Activated CD4-positive, alpha-beta T cell treated with anti-CD3 and anti-CD28 coated beads for 36 hours (primary cell): Measurements from ENCODE around the gene LYRM9. TPM values are rescaled to one million over a fixed set of nuclear protein-coding genes. Genes with fewer than 3 reads are reported as not detected.
"Not testable (repeated sequence)": the region's sequence is repeated elsewhere in the genome, so short reads cannot be mapped to it uniquely, and the experiment has no call there.

Source experiments
- ATAC-seq: fragments of 200-7000 bp; cut with Tn5 transposase; one replicate; pipeline ENCODE4 v1.10.0; 2021; ENCODE audit warnings: mild to moderate bottlenecking, moderate library complexity
- CTCF ChIA-PET: fragments of 350-600 bp; sonication (Branson Sonifier 250); formaldehyde crosslinking; loops from one replicate; lab custom pipeline; 2021; ENCODE audit warnings: antibody characterized with exemption; lab: Charles Lee
- POLR2A ChIA-PET: fragments of 350-600 bp; sonication (Branson Sonifier 250); formaldehyde crosslinking; loops from one replicate; lab custom pipeline; 2021; ENCODE audit warnings: antibody characterized with exemption, inconsistent platforms; lab: Charles Lee
- DNase-seq: peaks from one replicate; pipeline ENCODE4 v3.0.0-alpha.2; 2020
- H3K27ac Mint-ChIP-seq: one replicate; pipeline ENCODE4 v1.8.0; 2021; ENCODE audit warnings: mixed read lengths
- H3K27me3 Mint-ChIP-seq: one replicate; pipeline ENCODE4 v1.8.0; 2021; ENCODE audit warnings: mixed read lengths
- H3K36me3 Mint-ChIP-seq: one replicate; pipeline ENCODE4 v1.8.0; 2021; ENCODE audit warnings: low read depth, mixed read lengths
- H3K4me1 Mint-ChIP-seq: one replicate; pipeline ENCODE4 v1.8.0; 2021; ENCODE audit warnings: mixed read lengths
- H3K4me3 Mint-ChIP-seq: one replicate; pipeline ENCODE4 v1.8.0; 2021; ENCODE audit warnings: mild to moderate bottlenecking, moderate library complexity, mixed read lengths
- H3K9me3 Mint-ChIP-seq: one replicate; pipeline ENCODE4 v1.8.0; 2021; ENCODE audit warnings: low read depth, mixed read lengths
- intact Hi-C, 2 experiments: fragments of 100-400 bp; cut with DNase I in 1 of 2; cut with micrococcal nuclease in 1 of 2; formaldehyde crosslinking; loops; one replicate each; pipeline versions ENCODE4 v1.14.2 to v1.15.1; 2022 to 2024; cut with DNase I, micrococcal nuclease
- total RNA-seq, 2 experiments: library from RNA; stranded (reverse); gene quantifications; one replicate each; pipeline ENCODE4 v1.2.3, GENCODE V29; 2021

LYRM9 gene
- total RNA-seq, 2 experiments from 2014 or later = 5.9 to 6.3 TPM

DNA sequence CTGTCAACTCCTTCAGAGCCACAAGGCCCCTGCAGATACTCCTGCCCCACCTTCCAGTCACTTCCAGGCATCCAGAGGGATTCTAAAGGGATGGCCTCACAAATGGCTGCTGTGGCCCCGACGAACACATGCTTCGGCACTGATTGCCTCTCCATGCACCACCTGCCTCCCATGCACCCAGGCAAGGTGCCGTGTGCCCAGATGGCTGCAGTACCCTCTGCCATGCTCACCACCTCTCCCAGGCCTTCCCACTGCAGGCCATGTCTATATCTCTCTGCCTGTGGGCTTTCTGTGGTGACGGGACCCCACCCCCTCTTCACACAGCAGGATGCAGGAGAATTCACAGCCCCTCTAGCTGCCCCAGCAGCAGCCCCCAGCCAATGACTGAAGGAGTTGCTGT, 27.9 kb upstream of the LYRM9 start:
- no peaks in the 10 kb centered on the region for H3K4me1 Mint-ChIP-seq
- POLR2A ChIA-PET = no interaction called here
- CTCF ChIA-PET = interaction anchor here (0.9 kb wide), 1 partner anchor 313 kb away, joined by 4 read pairs; no protein-coding TSS in a partner anchor
- no peaks in the 10 kb centered on the region for H3K36me3 Mint-ChIP-seq
- no peak overlapping the region for H3K4me3 Mint-ChIP-seq
- DNase-seq (no peak), ATAC-seq (no peak)
- H3K9me3 Mint-ChIP-seq = no peaks in the 10 kb centered on the region
- no peaks in the 10 kb centered on the region for H3K27me3 Mint-ChIP-seq
- intact Hi-C loops = no loop called here
- H3K27ac Mint-ChIP-seq = no peak overlapping the region

DNA sequence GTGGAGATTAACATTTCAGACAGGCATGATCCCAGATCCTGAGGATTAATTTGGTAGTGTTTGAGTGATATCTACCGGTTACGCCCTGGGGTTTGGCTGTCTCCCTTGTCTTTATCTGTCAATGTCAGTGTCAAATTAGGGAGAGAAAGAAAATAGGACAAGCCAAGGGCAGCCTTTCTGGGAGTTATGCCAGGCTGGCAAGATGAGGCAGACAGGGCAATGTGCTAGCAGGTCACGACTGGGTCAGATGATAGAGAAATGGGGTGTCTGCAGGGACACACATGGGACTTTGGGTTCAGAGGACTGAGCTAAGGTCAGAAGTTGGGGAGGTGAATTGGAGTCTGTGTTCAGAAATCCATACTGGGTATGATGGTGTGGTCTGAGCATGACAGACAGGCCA, 27.4 kb upstream of the LYRM9 start:
- H3K36me3 Mint-ChIP-seq = no peaks in the 10 kb centered on the region
- H3K27ac Mint-ChIP-seq = no peak overlapping the region
- no peaks in the 10 kb centered on the region for H3K4me1 Mint-ChIP-seq
- DNase-seq (no peak), ATAC-seq (no peak)
- ChIA-PET CTCF (interaction anchor here (0.9 kb wide), 1 partner anchor 313 kb away, joined by 4 read pairs; no protein-coding TSS in a partner anchor), POLR2A (no interaction called here)
- H3K27me3 Mint-ChIP-seq = no peaks in the 10 kb centered on the region
- intact Hi-C loops = no loop called here
- no peaks in the 10 kb centered on the region for H3K9me3 Mint-ChIP-seq
- no peak overlapping the region for H3K4me3 Mint-ChIP-seq

DNA sequence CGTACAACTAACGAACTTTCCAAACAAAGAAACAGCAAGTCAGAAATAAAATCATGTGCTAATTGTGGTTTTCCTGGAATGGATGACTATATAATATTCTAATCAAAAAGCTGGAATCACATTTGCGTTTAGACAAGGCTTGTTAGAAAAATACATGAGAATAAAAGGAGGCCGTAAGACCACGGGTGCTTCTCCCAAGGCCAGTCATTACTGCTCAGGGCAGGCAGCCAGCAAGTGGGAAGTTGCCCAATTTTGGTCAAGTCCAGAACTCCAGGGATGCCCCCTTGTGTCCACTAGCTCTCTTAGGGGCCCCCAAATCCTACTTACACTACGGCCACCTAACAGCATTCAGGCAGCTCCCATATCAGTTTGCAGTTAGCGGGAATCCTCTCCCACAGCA, 25.9 kb upstream of the LYRM9 start:
- H3K4me1 Mint-ChIP-seq = no peaks in the 10 kb centered on the region
- ATAC-seq = no peak
- H3K27me3 Mint-ChIP-seq = no peaks in the 10 kb centered on the region
- H3K9me3 Mint-ChIP-seq = no peaks in the 10 kb centered on the region
- no peaks in the 10 kb centered on the region for H3K36me3 Mint-ChIP-seq
- DNase-seq = no peak
- POLR2A ChIA-PET = no interaction called here
- no peak overlapping the region for H3K27ac Mint-ChIP-seq
- CTCF ChIA-PET = no interaction called here
- intact Hi-C loops = no loop called here
- no peak overlapping the region for H3K4me3 Mint-ChIP-seq

DNA sequence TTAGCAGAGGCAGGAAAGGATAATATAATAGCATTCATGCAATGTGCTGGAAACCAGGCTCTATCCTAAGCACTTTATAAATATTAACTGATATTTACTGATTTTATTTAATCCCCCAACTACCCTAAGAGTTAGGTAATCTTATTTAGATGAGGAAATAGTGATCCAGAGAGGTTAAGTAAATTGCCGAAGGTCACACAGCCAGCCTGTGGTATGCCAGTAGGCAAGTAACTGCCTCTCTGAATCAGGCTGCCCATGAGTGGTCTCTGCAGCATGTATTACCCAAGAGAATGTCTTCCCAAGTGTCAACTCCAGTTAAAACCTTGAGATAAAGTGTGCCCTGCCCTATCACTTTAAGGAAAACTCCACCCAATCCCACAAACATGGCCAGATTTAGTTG, 25.3 kb upstream of the LYRM9 start:
- intact Hi-C loops = no loop called here
- ATAC-seq = no peak
- POLR2A ChIA-PET = no interaction called here
- Mint-ChIP-seq H3K27ac (no peak overlapping the region), H3K27me3 (peaks cover 2% of the 10 kb centered on the region), H3K9me3 (no peaks in the 10 kb centered on the region), H3K4me3 (no peak overlapping the region), H3K4me1 (no peaks in the 10 kb centered on the region), H3K36me3 (no peaks in the 10 kb centered on the region)
- CTCF ChIA-PET = no interaction called here
- DNase-seq = no peak

DNA sequence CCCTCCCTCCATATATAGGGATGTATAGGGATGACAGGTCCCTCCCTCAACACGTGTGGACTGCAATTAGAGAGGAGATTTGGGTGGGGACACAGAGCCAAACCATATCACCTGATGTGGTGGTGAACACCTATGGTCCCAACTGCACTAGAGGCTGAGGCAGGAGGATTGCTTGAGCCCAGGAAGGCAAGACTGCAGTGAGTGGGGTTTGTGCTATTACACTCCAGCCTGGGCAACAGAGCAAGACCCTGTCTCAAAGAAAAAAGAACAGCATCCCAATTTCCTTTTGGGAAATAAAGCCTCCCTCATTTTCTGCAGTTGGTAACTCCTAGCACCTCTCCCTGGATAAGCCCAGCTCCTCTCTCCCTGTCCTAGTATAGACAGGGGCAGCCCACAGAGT, 23.8 kb upstream of the LYRM9 start:
- Mint-ChIP-seq H3K4me3 (no peak overlapping the region), H3K9me3 (no peaks in the 10 kb centered on the region), H3K4me1 (no peaks in the 10 kb centered on the region), H3K27ac (no peak overlapping the region), H3K36me3 (no peaks in the 10 kb centered on the region), H3K27me3 (peaks cover 4% of the 10 kb centered on the region)
- DNase-seq (no peak), ATAC-seq (no peak)
- intact Hi-C loops = no loop called here
- ChIA-PET POLR2A (no interaction called here), CTCF (no interaction called here)

DNA sequence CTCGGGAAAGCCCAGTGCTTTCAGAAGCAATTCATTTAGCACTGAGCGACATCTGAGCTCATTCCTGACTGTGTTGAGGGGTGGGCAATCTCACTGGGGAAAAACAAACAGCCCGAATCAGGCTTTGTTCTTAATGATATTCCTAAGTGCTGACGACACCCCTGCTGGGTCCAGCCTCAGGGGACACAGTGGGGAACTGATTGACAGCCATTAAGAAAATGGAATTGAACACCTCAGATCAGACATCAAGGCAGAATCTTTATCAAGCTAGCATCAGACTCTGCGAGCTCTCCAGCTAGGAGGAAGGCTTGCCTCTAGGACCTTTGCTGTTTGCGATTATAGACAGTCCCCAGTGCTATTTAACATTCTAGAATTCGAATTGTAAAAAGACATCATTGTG, 22.5 kb upstream of the LYRM9 start:
- ATAC-seq (no peak), DNase-seq (no peak)
- H3K36me3 Mint-ChIP-seq = no peaks in the 10 kb centered on the region
- CTCF ChIA-PET = no interaction called here
- no peaks in the 10 kb centered on the region for H3K9me3 Mint-ChIP-seq
- no peaks in the 10 kb centered on the region for H3K4me1 Mint-ChIP-seq
- intact Hi-C loops = no loop called here
- peaks cover 4% of the 10 kb centered on the region for H3K27me3 Mint-ChIP-seq
- H3K27ac Mint-ChIP-seq = no peak overlapping the region
- POLR2A ChIA-PET = no interaction called here
- no peak overlapping the region for H3K4me3 Mint-ChIP-seq

DNA sequence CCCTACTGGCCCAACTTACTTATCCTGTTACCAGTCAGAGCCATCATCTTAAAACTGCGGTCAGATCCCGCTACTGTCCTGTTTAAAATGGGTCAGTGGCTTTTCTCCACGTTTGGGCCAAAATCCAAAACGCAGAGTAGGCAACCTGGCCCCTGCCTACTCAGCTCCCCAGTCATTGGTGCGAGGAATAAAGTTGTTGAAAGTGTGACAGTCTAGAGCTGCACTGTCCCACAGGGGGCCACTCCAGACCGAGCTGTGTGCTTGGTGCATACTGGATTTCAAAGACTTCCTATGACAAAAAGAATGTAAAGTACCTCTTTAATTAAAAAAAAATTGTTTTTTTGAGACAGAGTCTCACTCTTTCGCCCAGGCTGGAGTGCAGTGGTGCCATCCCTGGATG, 21.2 kb upstream of the LYRM9 start:
- Mint-ChIP-seq H3K4me1 (no peaks in the 10 kb centered on the region), H3K9me3 (no peaks in the 10 kb centered on the region), H3K4me3 (no peak overlapping the region), H3K36me3 (no peaks in the 10 kb centered on the region), H3K27me3 (peaks cover 4% of the 10 kb centered on the region), H3K27ac (no peak overlapping the region)
- intact Hi-C loops = no loop called here
- no peak for DNase-seq
- ATAC-seq = no peak
- ChIA-PET CTCF (no interaction called here), POLR2A (no interaction called here)

DNA sequence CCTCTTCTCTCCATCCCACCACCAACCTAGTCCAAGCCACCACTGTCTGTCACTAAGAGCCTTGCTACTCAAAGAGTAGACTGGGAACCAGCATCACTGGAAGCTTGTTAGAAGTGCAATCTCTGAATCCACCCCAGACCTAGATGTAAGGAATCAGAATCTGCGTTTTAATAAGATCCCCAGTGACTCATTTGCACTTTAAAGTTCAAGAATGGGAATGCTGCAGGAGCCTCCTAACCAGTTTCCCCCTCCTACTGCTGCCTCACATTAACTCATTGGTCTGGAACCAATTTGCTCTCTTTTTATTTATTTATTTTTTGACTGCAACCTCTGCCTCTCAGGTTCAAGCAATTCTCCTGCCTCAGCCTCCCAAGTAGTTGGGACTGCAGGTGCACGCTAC, 19.8 kb upstream of the LYRM9 start:
- Mint-ChIP-seq H3K27me3 (peaks cover 4% of the 10 kb centered on the region), H3K27ac (no peak overlapping the region), H3K4me3 (no peak overlapping the region), H3K4me1 (no peaks in the 10 kb centered on the region), H3K36me3 (no peaks in the 10 kb centered on the region), H3K9me3 (no peaks in the 10 kb centered on the region)
- intact Hi-C loops = no loop called here
- ChIA-PET CTCF (interaction anchor here (0.5 to 0.6 kb wide), 2 partner anchors 77 to 651 kb away, joined by 3 to 4 read pairs; no protein-coding TSS in a partner anchor), POLR2A (no interaction called here)
- ATAC-seq (no peak), DNase-seq (no peak)

DNA sequence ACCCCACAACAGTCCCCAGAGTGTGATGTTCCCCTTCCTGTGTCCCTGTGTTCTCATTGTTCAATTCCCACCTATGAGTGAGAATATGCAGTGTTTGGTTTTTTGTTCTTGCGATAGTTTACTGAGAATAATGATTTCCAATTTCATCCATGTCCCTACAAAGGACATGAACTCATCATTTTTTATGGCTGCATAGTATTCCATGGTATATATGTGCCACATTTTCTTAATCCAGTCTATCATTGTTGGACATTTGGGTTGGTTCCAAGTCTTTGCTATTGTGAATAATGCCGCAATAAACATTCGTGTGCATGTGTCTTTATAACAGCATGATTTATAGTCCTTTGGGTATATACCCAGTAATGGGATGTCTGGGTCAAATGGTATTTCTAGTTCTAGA, 19.1 kb upstream of the LYRM9 start:
- ATAC-seq, H3K27me3 Mint-ChIP-seq, H3K4me3 Mint-ChIP-seq, DNase-seq, H3K9me3 Mint-ChIP-seq, H3K36me3 Mint-ChIP-seq, H3K27ac Mint-ChIP-seq, intact Hi-C loops, H3K4me1 Mint-ChIP-seq, CTCF ChIA-PET, POLR2A ChIA-PET: not testable (repeated sequence)

DNA sequence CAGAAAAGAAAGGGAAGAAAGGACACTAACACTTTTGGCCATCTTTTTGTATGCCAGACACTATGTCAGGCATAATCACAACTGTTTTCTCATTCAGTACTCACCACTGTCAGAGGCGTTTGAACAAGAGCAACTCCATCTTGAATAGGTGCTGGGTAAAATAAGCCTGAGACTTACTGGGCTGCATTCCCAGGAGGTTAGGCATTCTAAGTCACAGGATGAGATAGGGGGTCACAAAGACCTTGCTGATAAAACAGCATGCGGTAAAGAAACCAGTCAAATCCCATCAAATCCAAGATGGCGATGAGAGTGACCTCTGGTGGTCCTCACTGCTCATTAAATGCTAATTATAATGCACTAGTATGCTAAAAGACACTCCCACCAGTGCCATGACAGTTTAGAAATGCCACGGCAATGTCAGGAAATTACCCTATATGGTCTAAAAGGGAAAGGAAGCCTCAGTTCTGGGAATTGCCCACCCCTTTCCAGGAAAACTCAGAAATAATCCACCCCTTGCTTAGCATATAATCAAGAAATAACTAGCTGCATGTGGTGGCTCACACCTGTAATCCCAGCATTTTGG, 14.9 kb upstream of the LYRM9 start:
- no peaks in the 10 kb centered on the region for H3K36me3 Mint-ChIP-seq
- no peak overlapping the region for H3K4me3 Mint-ChIP-seq
- DNase-seq = no peak
- no peak for ATAC-seq
- POLR2A ChIA-PET = no interaction called here
- H3K27ac Mint-ChIP-seq = no peak overlapping the region
- peaks cover 19% of the 10 kb centered on the region for H3K27me3 Mint-ChIP-seq
- intact Hi-C loops = no loop called here
- no peaks in the 10 kb centered on the region for H3K4me1 Mint-ChIP-seq
- CTCF ChIA-PET = no interaction called here
- H3K9me3 Mint-ChIP-seq = no peaks in the 10 kb centered on the region

DNA sequence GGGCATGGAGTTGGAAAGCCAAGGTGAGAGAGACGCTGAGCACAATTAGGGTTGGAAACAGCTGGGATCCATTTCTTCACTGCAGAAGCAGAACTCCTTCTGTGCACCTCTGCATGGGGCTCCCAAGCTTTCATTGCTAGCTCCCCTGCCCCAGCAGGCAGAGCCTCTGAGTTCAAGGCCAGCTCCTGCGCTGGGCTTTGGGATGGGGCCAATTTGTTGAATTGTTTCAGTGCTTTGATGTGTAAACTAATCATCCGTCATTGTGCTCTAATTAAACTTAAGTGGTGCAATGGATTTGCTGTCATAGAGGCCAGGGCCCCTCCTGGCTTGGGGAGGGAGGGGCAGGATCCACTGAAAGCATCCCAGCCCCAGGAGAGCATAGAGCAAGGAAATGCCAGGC, 13.5 kb upstream of the LYRM9 start:
- Mint-ChIP-seq H3K27ac (no peak overlapping the region), H3K27me3 (peaks cover 17% of the 10 kb centered on the region), H3K36me3 (no peaks in the 10 kb centered on the region), H3K4me1 (no peaks in the 10 kb centered on the region), H3K4me3 (no peak overlapping the region), H3K9me3 (no peaks in the 10 kb centered on the region)
- no peak for ATAC-seq
- no peak for DNase-seq
- intact Hi-C loops = no loop called here
- ChIA-PET POLR2A (no interaction called here), CTCF (no interaction called here)

DNA sequence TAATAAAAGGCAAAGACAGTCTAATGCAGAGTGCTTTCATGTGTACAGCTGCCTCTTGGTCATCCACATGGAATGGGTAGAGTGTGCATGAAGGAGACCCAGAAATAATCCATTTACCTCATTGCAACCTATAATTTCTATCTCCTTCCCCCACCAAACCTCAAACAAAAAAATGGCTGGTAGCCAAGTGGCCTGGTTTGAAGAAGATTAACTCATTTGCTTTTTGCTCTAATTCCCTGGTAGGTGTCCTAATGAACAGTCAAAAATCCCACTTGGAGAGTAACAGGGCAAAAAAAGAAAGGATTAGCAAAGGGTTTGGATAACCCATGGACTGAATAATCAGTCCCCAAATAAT, 13.0 kb upstream of the LYRM9 start:
- intact Hi-C loops = no loop called here
- no peak for DNase-seq
- H3K4me3 Mint-ChIP-seq = no peak overlapping the region
- H3K4me1 Mint-ChIP-seq = no peaks in the 10 kb centered on the region
- ChIA-PET CTCF (no interaction called here), POLR2A (no interaction called here)
- no peak overlapping the region for H3K27ac Mint-ChIP-seq
- H3K27me3 Mint-ChIP-seq = peaks cover 17% of the 10 kb centered on the region
- no peaks in the 10 kb centered on the region for H3K36me3 Mint-ChIP-seq
- ATAC-seq = no peak
- no peaks in the 10 kb centered on the region for H3K9me3 Mint-ChIP-seq
